Inferior parietal cortex (tissue), 1 donor: ENCODE results near the gene SLC51A.

Source experiments
- DNase-seq: peaks from one replicate; pipeline ENCODE4 v3.0.0-alpha.2; 2016; ENCODE audit errors: extremely low spot score

Gene SLC51A

DNA sequence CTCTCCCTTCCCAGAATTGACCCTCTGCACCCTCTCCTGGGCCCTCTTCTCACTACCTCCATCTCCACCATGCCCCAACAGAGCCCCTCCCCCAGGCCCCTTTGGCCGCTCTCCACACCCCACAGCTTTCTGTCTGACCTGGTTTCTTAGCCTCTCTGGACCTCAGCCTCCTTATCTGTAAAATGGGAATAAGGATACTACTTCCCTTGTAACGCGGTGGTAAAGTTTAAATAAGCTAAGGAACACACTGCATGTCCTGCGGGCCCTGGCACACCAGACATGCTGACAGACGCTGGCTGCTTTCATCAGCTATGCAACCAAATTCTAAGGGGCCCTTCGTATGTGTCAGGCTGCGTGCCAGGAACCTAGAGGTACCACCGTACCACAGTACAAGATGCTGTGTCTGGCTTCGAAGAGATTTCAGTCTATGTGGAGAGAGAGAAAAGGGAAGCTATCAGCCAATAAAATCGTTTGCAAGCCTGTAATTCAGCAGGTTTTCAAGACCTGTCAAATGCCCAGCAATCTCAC lies 777 bp upstream of the SLC51A start:
- no peak for DNase-seq

DNA sequence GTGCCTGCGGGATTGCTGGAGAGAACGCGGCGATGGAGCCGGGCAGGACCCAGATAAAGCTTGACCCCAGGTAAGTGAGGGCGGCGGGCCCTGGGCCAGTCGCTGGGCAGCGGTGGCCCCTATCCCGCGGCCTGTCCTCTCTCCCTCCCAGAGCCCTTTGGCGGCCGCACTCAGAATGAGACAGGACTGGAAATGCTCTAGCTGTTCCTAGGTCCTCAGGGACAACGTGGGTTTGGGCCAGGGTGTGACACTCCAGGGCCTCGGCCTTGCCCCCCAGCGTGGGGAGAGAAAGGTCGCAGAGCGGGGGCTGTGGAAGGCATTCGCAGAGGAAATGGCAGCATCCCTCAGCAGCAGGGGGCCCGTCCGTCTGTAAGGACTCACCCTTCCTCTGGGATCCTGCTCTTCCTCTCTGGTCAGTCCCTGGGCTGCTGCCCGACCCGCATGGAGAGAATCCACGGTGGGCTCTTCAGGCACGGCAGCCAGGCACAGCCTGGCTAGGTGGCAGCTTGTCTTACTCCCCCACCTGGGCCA lies 412 bp downstream of the SLC51A start:
- no peak for DNase-seq

DNA sequence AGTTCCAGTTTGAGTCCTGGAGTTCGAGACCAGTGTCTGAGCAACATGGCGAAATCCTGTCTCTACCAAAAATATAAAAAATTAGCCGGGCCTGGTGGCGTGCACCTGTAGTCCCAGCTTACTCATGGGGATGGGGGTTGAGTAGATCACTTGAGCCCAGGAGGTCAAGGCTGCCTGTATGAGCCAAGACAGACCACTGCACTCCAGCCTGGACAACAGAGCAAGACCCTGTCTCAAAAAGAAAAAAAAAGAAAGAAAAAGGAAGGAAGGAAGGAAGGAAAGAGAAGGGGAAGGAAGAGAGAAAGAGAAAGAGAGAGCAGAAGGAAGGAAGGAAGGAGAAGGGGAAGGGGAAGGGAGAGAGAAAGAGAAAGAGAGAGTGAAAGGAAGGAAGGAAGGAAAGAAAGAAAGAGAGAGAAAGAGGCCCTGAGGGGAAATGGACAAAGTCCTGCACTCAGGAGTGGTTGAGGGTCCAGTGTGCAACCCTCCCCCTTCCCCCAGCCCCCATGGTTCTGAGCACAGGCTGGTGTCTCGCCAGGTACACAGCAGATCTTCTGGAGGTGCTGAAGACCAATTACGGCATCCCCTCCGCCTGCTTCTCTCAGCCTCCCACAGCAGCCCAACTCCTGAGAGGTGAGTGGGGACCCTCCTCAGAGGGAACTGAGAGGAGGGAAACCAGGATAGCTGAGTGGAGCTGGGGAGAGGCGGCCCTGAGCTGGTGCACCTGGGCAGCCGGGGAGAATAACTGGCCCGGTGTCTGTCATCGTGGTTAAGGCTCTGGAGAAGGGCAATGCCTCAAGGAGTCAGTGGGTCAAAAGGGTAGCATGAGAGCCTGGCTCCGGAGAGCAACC lies 1.2 kb downstream of the SLC51A start:
- DNase-seq: no peak

DNA sequence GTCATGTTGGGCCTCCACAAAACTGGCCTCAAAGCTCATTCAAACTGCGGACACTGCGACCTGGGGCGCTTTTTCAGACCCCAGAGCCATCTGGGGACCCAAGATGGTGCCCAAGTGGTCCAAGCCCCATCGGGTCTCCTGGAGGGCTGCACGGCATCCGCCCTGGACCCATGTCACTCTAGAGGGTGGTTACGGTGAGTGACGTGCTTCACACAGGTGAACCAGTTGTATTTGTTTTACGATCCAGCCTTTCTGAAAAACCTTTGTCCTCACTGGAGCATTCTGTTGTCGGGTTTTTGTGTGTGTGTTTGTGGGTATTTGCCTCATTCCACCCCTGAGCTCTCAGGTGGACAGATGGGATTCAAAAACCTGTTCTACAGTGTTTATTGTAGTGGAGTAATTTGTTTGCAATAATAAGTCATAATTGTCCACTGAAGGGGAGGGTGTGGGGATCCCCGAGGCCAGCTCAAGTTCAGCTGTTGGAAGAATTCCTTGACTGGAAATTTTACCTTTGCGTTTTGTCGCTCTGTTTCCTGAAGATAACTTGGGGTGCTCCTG lies 1.9 kb downstream of the SLC51A start:
- no peak for DNase-seq

DNA sequence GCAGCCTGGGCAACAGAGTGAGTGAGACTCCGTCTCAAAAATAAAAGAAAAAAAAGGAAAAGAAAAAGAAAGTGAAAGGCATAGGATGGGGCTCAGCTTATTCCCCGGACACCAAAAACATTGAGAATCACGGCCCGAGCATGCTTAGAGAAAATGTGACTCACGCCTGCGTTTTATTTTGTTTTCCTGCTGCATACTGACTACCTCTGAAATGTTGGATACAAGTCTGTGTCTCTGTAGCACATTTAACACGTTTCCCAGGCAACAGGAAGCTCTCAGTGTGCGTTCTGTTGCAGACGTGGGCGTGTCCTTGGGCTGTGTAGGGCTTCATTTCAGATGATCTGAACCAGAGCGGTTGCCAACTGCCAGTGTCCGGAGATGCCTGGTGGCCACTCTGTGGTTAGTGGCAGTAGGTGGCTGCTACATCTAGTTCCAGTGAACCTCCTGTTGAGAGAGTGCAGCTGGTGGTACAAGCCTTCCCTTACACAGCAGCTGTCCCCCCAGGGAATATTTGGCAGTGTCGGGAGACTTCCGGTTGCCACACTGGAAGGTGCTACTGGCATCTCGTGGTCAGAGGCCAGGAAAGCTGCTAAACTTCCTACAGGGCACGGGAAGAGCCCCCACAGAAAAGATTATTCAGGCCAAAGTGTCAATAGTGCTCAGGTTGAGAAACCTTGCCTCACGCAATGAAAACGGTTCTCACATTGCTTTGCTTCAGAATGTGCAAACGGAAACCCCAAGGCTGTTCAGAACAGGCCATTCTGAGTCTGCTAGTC lies 3.0 kb downstream of the SLC51A start:
- peak; percentile 68 for DNase-seq

DNA sequence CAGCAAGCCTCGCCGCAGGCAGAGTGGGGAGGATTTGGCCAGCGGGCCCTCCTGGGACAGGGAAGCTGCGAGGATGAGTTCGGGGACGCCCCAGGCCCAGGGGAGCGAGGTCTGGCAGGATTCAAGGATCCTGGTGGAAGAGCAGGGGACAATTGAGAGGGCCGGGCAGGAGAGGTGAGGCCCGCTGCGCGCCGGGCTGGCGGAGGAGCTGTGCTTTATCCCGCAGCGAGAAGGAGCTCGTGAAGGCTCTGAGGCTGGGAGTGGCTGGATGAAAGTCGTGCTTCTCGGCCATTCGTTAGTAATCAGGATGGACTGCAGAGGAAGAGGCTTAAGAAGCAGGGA lies 3.6 kb downstream of the SLC51A start:
- no peak for DNase-seq

DNA sequence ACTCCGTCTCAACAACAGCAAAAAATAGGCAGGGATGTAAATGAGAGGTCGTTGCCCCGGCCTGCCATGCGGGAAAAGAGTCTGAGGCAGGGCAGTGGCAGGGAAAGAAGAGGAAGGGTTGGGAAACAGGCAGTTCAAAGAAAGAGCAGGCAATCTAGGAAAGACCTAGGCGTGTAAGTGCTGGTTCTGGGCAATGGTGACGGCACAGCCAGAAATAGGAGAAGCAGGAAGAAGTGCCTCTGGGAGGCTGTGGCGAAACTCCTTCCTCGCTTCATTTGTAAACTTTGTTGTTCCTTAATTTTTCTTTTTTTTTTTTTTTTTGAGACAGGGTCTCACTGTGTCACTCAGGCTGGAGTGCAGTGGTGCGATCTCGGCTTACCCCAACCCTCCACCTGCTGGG lies 4.3 kb downstream of the SLC51A start:
- DNase-seq: no peak

DNA sequence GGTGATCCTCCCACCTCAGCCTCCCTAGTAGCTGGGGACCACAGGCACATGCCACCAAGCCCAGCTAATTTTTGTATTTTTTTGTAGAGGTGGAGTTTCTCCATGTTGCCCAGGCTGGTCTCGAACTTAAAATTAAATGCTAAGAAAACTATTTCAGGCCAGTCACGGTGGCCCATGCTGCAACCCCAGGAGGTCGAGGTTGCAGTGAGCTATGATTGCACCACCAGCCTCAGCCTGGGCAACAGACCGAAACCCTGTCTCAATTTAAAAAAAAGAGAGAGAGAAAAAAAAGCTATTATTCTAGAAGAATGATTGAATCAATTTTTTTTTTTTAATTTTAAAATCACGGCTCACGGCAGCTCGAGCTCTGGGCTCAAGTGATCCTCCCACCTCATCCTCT lies 4.7 kb downstream of the SLC51A start:
- DNase-seq: no peak

DNA sequence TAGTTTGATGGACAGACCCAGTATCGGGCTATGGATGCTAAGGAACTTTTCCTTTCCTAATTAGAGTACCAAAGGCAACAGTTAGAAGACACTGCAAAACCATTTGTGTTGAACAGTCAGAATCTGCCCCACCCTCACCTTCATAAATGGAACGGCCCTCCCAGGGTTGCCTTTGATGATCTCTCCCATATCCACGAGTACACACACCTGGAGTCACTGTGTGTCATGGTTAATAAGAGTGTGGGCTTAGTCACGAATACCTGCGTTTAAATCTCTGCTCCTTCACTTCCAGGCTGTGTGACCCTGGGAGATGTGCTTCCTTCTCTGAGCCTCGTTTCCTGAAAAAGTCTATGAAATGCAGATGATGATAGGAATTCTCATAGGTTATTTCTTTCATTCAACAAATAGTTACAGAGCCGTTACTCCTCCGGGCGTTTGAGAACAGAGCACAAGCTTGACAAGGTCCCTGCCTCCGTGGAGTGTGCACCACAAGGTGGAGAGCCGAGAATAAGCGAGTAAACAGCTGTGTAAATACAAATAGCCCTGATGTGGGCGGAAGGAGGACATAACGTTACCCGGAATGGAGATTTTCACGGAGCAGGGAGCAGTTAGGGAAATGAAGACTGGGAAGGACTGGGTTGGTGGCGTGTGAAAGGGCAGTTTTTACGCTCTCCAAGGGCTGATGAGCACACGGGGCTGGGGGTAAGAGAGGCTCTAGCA lies 6.7 kb downstream of the SLC51A start:
- no peak for DNase-seq

DNA sequence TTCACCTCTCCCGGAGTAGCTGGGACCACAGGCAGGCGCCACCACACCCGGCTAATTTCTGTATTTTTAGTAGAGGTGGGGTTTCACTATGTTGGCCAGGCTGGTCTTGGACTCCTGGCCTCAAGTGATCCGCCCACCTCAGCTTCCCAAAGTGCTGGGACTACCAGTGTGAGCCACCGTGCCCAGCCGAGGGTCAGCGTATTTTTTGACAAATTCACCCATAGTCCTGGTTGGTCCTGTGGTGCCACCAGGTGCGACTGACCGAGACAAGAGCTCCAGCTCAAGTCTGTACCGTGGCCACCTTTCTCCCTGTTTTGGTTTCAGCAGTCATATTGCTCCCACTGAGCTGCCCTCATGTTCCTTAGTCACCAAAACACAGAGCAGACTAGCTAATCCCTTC lies 8.8 kb downstream of the SLC51A start:
- no peak for DNase-seq

DNA sequence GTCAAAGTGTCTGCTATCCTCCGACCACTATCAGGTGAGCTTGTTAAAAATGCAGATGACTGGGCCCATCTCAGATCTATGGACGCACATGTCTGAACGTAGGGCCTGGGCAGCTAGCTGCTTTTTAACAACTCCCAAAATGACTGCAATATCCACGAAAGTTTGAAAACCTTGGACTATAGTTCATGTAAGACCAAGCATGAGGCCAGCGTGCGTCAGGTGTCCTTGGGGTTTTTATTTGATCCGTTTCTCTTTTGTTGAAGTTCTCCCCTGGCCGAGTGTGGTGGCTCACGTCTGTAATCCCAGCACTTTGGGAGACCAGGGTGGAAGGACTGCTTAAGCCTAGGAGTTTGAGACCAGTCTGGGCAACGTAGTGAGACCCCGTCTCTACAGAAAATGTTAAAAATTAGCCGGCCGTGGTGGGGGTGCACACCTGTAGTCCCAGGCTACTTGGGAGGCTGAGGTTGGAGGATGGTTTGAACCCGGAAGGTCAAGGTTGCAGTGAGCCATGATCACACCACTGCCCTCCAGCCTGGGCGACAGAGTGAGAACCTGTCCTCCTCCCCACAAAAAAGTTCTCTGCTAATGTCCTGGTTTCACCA lies 9.5 kb downstream of the SLC51A start:
- DNase-seq: no peak

DNA sequence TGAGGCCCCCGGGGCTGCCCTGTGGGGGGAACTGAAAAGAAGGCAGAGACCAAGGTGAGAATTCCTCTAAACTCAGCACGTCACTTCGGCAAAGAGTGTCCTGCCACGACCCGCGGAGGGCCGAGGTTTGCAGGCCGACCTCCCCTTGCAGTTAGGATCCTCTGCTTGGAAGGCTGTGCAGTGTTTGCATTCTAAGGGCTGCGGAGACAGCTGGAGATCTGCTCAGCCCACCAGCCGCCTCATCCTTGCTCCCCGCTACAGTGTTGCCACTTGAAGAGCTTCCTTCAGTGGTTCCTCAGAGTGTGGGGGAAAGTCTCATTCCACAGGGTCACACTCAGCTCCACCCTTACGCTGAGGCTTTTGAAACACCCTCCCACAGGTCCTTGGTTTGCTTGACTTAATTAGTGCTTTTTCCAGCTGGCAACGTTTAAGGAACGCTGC lies 10.8 kb downstream of the SLC51A start:
- no peak for DNase-seq

DNA sequence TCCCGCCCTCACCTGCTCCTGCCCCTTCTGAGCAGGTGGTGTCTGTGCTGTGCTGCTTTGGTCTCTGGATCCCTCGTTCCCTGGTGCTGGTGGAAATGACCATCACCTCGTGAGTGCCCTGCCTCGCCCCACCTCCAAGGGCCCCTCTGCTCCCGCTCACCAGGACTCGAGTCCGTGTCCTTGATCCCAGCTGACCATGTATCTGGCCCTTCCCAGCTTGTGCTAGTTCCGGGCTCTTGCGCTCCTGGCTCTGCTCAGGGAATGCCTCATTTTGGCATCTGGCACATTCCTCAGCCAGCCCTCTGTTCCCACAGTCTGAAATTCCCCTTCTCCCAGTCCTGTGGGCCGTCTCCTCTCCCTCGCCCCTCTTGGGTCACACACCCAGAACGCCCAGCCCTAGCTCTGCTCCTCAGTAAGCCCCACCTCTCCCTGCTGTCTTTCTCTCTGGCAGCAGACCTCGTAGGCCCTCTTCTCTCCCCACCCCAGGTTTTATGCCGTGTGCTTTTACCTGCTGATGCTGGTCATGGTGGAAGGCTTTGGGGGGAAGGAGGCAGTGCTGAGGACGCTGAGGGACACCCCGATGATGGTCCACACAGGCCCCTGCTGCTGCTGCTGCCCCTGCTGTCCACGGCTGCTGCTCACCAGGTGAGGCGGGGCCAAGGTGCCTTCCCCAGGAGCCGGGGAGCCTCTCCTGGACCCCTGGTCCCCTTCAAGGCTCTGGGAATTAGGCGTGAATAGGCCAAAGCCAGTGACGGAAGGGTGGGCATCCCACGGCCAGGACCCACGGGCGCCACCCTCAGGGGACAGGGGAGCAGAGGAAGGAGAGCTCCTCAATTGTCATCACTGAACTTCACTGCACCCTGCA lies 11.5 kb downstream of the SLC51A start:
- no peak for DNase-seq

DNA sequence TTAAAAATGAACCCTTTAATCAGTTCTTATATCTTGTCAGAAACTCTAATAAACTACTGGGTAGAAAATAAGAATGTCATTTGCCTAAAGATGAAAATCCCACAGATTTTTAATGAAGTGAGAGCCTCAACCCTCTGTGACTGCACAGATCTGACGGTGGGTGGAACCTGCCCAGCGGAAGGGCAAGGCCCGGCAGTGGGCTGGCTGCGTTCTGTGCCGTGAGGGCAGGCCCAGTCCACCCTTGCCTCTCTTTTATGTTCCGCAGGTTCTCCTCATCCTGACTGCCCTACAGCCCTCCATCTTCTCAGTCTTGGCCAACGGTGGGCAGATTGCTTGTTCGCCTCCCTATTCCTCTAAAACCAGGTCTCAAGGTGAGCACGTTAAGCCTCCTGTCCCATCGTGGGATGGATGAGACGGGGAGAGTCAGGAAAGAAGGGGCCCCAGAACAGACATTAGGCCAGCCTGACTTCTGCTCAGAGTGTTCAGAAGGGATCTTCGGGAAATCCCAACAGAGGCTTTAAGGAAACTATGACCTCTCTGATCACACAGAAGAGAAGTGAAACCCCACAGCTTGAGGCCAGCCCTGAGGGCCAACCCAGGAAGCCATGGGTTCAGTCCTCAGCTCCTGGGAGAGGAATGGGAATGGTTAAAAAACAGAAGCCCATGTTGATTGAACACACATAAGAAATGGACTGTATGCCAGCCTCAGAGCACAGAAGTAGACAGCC lies 16.0 kb downstream of the SLC51A start:
- no peak for DNase-seq

DNA sequence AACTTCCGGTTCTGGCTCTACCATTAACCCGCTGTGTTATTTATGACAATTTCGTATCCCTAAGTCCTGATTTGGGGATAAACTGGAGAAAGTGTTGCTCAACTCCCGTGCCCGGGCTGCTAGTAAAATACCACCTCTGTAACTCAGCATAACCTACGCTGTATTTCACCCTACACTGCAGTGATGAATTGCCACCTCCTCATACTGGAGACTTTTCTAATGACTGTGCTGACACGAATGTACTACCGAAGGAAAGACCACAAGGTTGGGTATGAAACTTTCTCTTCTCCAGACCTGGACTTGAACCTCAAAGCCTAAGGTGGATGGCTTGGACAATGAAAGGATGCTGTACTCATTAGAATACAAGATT lies 16.5 kb downstream of the SLC51A start:
- DNase-seq: no peak

DNA sequence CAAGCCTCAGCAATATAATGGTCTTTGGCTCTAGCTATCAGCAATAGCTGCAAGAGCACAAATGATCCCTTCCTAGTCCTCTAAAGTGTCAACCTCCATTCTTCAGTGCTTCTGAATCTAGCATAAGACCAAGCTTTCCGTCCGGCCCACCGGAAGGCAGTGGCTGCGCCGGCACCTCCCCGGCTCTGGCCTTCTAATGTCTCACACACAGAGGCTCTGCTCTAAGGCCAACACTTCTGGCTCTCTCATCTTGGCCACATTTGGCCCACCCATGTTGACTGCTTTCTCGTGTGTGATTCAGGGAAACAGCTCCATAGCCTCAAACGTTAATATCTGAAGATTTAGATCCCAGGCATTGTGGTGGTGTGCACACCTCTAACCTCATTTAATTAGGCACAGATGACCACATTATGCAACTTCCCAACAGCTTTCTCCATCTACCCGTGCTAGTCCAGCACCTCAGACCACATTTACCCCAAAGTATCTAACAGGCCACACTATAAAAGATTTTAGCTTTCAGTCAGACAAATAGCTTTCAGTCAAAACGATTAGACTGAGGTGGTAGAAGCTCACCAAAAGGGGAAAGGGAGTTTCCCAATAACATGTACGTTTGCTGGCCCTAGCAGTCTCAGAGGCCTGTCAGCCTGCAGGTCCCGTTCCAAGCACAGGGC lies 19.3 kb downstream of the SLC51A start:
- no peak for DNase-seq

DNA sequence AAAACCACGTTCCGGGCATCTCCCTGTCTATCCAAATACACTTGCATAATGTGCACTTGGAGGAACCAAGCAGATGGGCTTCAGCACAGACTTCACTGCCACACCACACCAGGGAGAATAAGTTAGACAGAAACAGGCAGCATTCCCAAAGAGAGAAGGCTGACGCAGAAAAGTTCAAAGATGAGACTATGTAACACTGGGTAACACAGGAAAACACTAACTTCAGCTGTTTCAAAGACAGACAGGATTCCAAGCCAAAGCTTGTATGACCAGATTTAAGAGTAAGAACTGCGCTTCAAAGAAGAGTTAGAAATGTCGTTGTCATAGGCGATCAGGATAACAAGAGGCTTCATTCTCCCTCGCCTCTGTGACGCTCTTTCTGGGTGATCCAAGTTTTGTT lies 19.9 kb downstream of the SLC51A start:
- DNase-seq: no peak

DNA sequence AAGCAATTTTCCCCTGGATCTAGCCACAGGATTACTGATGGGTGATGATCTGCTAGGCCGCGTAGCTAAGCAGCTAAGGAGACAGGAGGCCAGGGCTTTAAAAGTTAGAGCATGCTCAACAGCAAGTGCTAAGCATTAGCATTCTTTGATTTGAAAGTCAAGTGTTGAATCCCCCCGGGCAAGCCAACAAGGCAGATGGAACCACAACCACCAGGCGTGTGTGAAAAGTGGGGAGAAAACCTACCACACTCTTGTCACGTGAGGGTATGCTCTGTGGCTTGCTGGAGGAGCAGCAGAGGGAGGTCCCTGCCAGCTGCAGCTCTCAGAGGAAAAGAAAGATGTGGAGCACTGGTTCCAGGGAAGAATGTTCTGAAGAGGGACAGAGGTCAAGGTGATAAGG lies 20.9 kb downstream of the SLC51A start:
- no peak for DNase-seq
